HG03039 (cell line): Measurements from ENCODE around the gene NSD1.

Experiments used
- ATAC-seq: cut with Tn5 transposase; IDR thresholded peaks from one replicate; pipeline ENCODE4 v1.9.1; 2021; ENCODE audit warnings: mild to moderate bottlenecking, moderate library complexity; ENCODE audit not compliant: unreplicated experiment

NSD1 gene

DNA sequence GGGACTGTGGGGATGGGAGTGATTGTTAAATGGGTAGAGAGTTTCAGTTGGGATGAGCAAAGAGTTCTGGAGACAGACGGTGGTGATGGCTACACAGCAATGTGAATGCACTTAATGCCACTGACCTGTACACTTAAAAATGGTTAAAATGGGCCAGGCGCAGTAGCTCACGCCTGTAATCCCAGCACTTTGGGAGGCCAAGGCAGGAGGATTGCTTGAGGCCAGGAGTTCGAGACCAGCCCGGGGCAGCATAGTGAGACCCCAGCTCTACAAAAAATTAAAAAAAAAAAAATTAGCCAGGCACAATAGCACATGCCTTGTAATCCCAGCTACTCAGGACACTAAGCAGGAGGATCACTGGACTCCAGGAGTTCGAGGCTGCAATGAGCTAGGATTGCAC is 210.2 kb downstream of the NSD1 start:
- ATAC-seq, result no peak

DNA sequence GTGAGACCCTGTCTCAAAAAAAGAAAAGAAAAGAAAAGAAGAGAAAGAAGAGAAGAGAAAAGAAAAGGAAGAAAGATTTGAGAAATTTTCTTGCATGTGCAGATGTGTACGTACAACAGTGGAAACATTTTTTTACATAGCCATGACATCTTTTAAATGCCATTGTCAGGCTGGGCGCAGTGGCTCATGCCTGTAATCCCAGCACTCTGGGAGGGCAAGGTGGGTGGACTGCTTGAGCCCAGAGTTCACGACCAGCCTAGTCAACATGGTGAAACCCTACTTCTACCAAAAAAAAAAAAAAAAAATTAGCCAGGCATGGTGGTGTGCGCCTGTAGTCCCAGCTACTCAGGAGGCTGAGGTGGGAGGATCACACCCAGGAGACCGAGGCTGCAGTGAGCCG is 211.3 kb downstream of the NSD1 start:
- no peak for ATAC-seq

DNA sequence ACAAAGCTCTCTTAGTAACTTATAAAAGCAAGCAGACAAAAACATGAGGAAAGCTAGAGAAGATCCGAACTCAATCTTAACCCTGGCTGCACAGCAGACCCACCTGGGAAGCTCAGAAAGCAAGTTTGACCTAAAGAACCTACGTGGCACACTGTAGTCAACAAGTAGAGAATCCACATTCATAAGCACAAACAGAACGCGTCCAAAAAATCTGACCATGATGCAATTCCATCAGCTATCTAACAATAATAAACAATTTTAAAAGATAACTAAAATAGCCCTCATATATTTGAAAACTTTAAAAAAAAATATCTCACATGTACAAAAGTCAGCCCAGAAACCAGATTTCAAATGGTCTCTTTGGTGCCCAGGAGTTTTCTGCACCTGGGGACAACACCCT is 213.2 kb downstream of the NSD1 start:
- no peak for ATAC-seq

DNA sequence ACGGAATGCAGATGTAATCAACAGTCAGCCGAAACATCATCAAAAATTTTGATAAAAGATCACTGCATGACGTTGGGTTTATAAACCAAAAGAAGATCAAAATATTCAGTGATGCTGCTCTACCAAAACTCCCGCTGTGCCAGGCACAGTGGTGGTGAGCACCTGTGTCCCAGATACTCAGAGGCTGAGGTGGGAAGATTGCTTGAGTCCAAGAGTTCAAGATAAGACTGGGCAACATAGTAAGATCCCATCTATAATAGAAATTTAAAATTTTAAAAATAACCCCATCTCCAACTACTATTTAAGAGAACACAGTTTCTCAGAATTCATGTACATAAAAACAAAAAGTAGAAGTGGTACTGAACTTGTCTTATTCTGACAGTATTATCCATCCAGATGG is 214.1 kb downstream of the NSD1 start:
- no peak for ATAC-seq

DNA sequence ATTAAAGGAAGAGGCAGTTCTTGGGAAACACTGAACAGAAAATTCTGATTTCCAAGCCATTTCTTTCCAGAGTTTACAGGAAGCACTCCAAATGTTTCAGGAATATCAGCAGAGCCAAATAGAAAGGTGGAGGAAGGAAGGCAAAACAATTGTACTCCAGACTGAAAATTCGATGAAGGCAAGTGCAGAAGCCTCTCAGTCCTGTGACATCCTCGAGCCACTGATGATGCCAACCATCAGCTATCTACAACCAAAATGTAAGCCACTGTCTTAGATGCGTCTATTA is 215.7 kb downstream of the NSD1 start:
- no peak for ATAC-seq

DNA sequence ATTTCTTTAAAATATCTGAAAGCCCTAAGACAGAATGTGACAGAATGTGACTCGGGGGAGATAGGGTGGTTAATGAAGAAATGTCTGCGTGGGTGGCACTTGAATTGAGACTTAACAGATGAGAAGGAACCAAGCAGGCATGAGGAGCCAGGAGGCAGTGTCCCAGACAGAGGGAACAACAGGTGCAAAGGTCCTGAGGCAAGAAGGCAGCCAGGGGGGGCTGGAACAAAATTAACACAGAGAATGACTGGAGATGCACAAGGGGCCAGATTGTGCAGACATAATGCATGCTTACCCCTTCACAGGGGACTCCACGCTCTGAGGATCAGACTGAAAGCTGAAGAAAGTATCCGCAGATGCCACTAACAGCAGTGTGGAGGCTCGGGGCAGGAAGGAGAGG is 216.2 kb downstream of the NSD1 start:
- no peak for ATAC-seq
